ENCODE measurements around the gene NRBP1.

DNA sequence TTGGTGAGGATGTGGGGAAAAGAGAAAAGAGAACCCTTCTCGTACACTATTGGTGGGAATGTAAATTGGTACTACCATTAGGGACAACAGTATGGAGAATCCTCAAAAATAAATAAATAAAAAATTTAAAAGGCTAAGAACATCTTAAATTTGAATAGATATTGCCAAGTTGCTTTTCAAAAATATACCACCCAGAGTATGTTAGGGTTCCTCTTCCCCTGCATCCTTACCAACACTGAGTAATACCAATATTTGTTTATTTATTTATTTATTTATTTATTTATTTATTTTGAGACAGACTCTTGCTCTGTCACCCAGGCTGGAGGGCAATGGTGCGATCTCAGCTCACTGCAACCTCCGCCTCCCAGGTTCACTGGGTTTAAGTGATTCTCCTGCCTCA lies 5.5 kb upstream of the NRBP1 start:
- TF ChIP-seq, protein P1, sequence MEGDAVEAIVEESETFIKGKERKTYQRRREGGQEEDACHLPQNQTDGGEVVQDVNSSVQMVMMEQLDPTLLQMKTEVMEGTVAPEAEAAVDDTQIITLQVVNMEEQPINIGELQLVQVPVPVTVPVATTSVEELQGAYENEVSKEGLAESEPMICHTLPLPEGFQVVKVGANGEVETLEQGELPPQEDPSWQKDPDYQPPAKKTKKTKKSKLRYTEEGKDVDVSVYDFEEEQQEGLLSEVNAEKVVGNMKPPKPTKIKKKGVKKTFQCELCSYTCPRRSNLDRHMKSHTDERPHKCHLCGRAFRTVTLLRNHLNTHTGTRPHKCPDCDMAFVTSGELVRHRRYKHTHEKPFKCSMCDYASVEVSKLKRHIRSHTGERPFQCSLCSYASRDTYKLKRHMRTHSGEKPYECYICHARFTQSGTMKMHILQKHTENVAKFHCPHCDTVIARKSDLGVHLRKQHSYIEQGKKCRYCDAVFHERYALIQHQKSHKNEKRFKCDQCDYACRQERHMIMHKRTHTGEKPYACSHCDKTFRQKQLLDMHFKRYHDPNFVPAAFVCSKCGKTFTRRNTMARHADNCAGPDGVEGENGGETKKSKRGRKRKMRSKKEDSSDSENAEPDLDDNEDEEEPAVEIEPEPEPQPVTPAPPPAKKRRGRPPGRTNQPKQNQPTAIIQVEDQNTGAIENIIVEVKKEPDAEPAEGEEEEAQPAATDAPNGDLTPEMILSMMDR (IDR thresholded peaks at IDR 0.05; ENCODE audit: low read depth, low read length, missing input control) = no peak
- TF ChIP-seq, protein P2, sequence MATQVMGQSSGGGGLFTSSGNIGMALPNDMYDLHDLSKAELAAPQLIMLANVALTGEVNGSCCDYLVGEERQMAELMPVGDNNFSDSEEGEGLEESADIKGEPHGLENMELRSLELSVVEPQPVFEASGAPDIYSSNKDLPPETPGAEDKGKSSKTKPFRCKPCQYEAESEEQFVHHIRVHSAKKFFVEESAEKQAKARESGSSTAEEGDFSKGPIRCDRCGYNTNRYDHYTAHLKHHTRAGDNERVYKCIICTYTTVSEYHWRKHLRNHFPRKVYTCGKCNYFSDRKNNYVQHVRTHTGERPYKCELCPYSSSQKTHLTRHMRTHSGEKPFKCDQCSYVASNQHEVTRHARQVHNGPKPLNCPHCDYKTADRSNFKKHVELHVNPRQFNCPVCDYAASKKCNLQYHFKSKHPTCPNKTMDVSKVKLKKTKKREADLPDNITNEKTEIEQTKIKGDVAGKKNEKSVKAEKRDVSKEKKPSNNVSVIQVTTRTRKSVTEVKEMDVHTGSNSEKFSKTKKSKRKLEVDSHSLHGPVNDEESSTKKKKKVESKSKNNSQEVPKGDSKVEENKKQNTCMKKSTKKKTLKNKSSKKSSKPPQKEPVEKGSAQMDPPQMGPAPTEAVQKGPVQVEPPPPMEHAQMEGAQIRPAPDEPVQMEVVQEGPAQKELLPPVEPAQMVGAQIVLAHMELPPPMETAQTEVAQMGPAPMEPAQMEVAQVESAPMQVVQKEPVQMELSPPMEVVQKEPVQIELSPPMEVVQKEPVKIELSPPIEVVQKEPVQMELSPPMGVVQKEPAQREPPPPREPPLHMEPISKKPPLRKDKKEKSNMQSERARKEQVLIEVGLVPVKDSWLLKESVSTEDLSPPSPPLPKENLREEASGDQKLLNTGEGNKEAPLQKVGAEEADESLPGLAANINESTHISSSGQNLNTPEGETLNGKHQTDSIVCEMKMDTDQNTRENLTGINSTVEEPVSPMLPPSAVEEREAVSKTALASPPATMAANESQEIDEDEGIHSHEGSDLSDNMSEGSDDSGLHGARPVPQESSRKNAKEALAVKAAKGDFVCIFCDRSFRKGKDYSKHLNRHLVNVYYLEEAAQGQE (IDR thresholded peaks at IDR 0.05) = no peak
- TF ChIP-seq EGR1 (IDR thresholded peaks at IDR 0.05; ENCODE audit: low read depth in 2 of 2) = no peak

Data from liver (tissue), 3 donors.